K562 (cell line): ENCODE data around the gene ID2. TPM values are rescaled to one million over a fixed set of nuclear protein-coding genes. Genes with fewer than 3 reads are reported as not detected.

Experiments used
- ATAC-seq: fragments of 200-7000 bp; cut with Tn5 transposase; 3 replicates; pipeline ENCODE4 v1.9.1; 2020; ENCODE audit warnings: moderate library complexity
- BruUV-seq: library from RNA; stranded (reverse); fragments of 400-500 nt; replicated peaks from 2 replicates; lab custom pipeline; 2021; lab: Mats Ljungman, UMichigan
- CTCF ChIA-PET: fragments of 300-600 bp; formaldehyde crosslinking; extraction: SDS; loops from one replicate; lab custom pipeline; 2021; ENCODE audit warnings: low intra/inter-chr PET ratio; lab: Yijun Ruan, JAX
- POLR2A ChIA-PET: fragments of 300-600, 350-650 bp; sonication (Branson Sonifier 250); formaldehyde crosslinking; extraction: SDS; loops from one replicate; lab custom pipeline; 2021; ENCODE audit warnings: antibody characterized with exemption, inconsistent platforms; lab: Yijun Ruan, JAX
- DNase-seq, 4 experiments: peaks; one replicate each; pipeline versions ENCODE4 v3.0.0 to v3.0.0-alpha.2; 2011 to 2018; ENCODE audit warnings: low spot score in 3 of 4, mixed read lengths in 3 of 4; ENCODE audit errors: extremely low read depth in 1 of 4
- FAIRE-seq: peaks from 2 replicates; lab custom pipeline; 2011; peaks lifted over from hg19 to GRCh38; lab: Jason Lieb, UNC
- H2AFZ ChIP-seq: 2 replicates; pipeline ENCODE4 v1.6.0; 2011; ENCODE audit warnings: low read depth, low read length, control low read depth, inconsistent platforms
- H3K27ac ChIP-seq: fragments of 200-600 bp; 3 replicates; pipeline ENCODE4 v1.8.0; 2011; ENCODE audit warnings: low read depth, mild to moderate bottlenecking, control low read depth, inconsistent platforms, low read length, moderate library complexity, mixed read lengths; ENCODE audit errors: extremely low read depth
- H3K27me3 ChIP-seq, 2 experiments: fragments of 300-600 bp in 1 of 2; 2 replicates in 1 of 2; 3 replicates in 1 of 2; pipeline versions ENCODE4 v1.6.0 to v1.8.0; 2011; ENCODE audit warnings: inconsistent platforms in 2 of 2, low read length in 2 of 2, mild to moderate bottlenecking in 1 of 2, mixed read lengths in 1 of 2, moderate library complexity in 1 of 2; ENCODE audit not compliant: control insufficient read depth in 2 of 2, insufficient read depth in 2 of 2
- H3K36me3 ChIP-seq: fragments of 300-600 bp; 3 replicates; pipeline ENCODE4 v1.8.0; 2011; ENCODE audit warnings: mild to moderate bottlenecking, low read length, inconsistent platforms; ENCODE audit not compliant: control insufficient read depth, insufficient read depth
- H3K4me1 ChIP-seq, 2 experiments: fragments of 200-600 bp in 1 of 2; replicated peaks in 1 of 2; 2 replicates in 1 of 2; 3 replicates in 1 of 2; pipeline versions ENCODE4 v1.5.1 to v1.8.0; 2011; ENCODE audit warnings: inconsistent platforms in 2 of 2, low read length in 2 of 2, mild to moderate bottlenecking in 1 of 2, mixed read lengths in 1 of 2, moderate library complexity in 1 of 2; ENCODE audit not compliant: control insufficient read depth in 2 of 2, insufficient read depth in 2 of 2
- H3K4me2 ChIP-seq: 2 replicates; pipeline ENCODE4 v1.6.1; 2011; ENCODE audit warnings: low read length, control low read depth, inconsistent platforms, mixed read lengths; ENCODE audit not compliant: insufficient read depth
- H3K4me3 ChIP-seq: fragments of 200-600 bp; sonication (generic), shearing (Covaris generic); 2 replicates; pipeline ENCODE4 v1.5.1; 2016; ENCODE audit warnings: control low read depth, inconsistent platforms
- H3K79me2 ChIP-seq: fragments of 200-600 bp; 3 replicates; pipeline ENCODE4 v1.8.0; 2011; ENCODE audit warnings: low read length, inconsistent platforms; ENCODE audit not compliant: control insufficient read depth, insufficient read depth
- H3K9ac ChIP-seq, 2 experiments: 2 replicates each; pipeline versions ENCODE4 v1.6.0 to v1.6.1; 2011; ENCODE audit warnings: low read depth in 2 of 2, low read length in 2 of 2, control low read depth in 1 of 2, inconsistent platforms in 1 of 2, mild to moderate bottlenecking in 1 of 2, mixed read lengths in 1 of 2; ENCODE audit not compliant: insufficient read depth in 1 of 2
- H3K9me1 ChIP-seq: one replicate; pipeline ENCODE4 v1.6.0; 2011; ENCODE audit warnings: inconsistent platforms, mild to moderate bottlenecking, low read length, moderate library complexity; ENCODE audit not compliant: control insufficient read depth, insufficient read depth
- H3K9me3 ChIP-seq: replicated peaks from 2 replicates; pipeline ENCODE4 v1.5.1; 2011; ENCODE audit warnings: low read depth, low read length, inconsistent platforms; ENCODE audit not compliant: control insufficient read depth, insufficient read depth
- H4K20me1 ChIP-seq: replicated peaks from 2 replicates; pipeline ENCODE4 v1.6.1; 2011; ENCODE audit warnings: low read length, inconsistent platforms, mixed read lengths; ENCODE audit not compliant: control insufficient read depth, insufficient read depth
- BRCA1 ChIP-seq, 2 experiments: fragments of 450-650 bp in 1 of 2; sonication (generic) in 1 of 2; formaldehyde crosslinking in 1 of 2; IDR thresholded peaks; 2 replicates each; pipeline versions ENCODE4 v1.5.0 to v1.6.1; 2017 to 2020; ENCODE audit warnings: mild to moderate bottlenecking in 1 of 2, missing genetic modification reagents in 1 of 2
- C11orf30 ChIP-seq: fragments of 450-650 bp; IDR thresholded peaks from 2 replicates; pipeline ENCODE4 v1.6.1; 2016; ENCODE audit warnings: low read depth, mild to moderate bottlenecking
- CBX3 ChIP-seq, 2 experiments: IDR thresholded peaks; 1 replicate in 1 of 2; 2 replicates in 1 of 2; pipeline ENCODE4 v1.6.1; 2012; ENCODE audit warnings: inconsistent platforms in 2 of 2, low read length in 2 of 2, borderline replicate concordance in 1 of 2, control low read depth in 1 of 2
- IRF1 ChIP-seq: sonication (generic); formaldehyde crosslinking; IDR thresholded peaks from 2 replicates; pipeline ENCODE4 v1.8.0; 2022; ENCODE audit warnings: missing genetic modification reagents, mild to moderate bottlenecking, borderline replicate concordance
- PHB ChIP-seq: fragments of 250-450 bp; sonication (Bioruptor Pico); IDR thresholded peaks from 2 replicates; pipeline ENCODE4 v1.5.0; 2021
- SMARCE1 ChIP-seq: fragments of 450-650 bp; IDR thresholded peaks from 2 replicates; pipeline ENCODE4 v1.7.1; 2016; ENCODE audit warnings: mild to moderate bottlenecking
- TCFL5 ChIP-seq: fragments of 250-450 bp; sonication (Bioruptor Pico); conservative IDR thresholded peaks from 2 replicates; pipeline ENCODE4 v1.6.1; 2021; ENCODE audit warnings: mild to moderate bottlenecking, moderate library complexity, matching md5 sums
- TRIM24 ChIP-seq, 2 experiments: fragments of 450-650 bp; IDR thresholded peaks; 2 replicates each; pipeline ENCODE4 v1.6.1; 2016
- TRIM28 ChIP-seq: fragments of 450-650 bp; IDR thresholded peaks from 2 replicates; pipeline ENCODE4 v1.6.1; 2017
- ZNF12 ChIP-seq: sonication (generic); formaldehyde crosslinking; IDR thresholded peaks from 2 replicates; pipeline ENCODE4 v1.4.0; 2020; ENCODE audit warnings: mild to moderate bottlenecking, missing genetic modification reagents
- ZNF436 ChIP-seq: fragments of 250-450, 450-650 bp; sonication (Bioruptor Pico); formaldehyde crosslinking; IDR thresholded peaks from 2 replicates; pipeline ENCODE4 v1.7.0; 2020; ENCODE audit warnings: mild to moderate bottlenecking
- WGBS: fragments of 100-300 bp; shearing (Covaris generic); methylation state at CpG from one replicate; pipeline ENCODE4 v1.1.6; 2016; ENCODE audit warnings: low coverage, mixed read lengths; ENCODE audit not compliant: insufficient coverage; ENCODE audit errors: missing lambda C conversion rate; 5-methylcytosine and 5-hydroxymethylcytosine counted together
- in situ Hi-C: fragments of 300-500 bp; cut with MboI; formaldehyde crosslinking; loops from 4 replicates; pipeline ENCODE4 v1.15.0; 2018; ENCODE audit warnings: inconsistent platforms, mixed read lengths
- intact Hi-C: fragments of 100-400 bp; cut with micrococcal nuclease; formaldehyde crosslinking; loops from 2 replicates; pipeline ENCODE4 v1.14.2; 2022
- polyA plus RNA-seq, 8 experiments: library from polyadenylated mRNA; depleted of rRNA in 4 of 8; stranded (reverse) in 5 of 8; unstranded in 3 of 8; fragments of >200 nt; fragmentation: Nextera tagmentation in 2 of 8; fragmentation: Illumina TruSeq in 1 of 8; extraction: Ambion mirVana in 2 of 8; extraction: Trizol in 1 of 8; gene quantifications; 2 replicates each; pipeline versions ENCODE4 v1.2.1 to v1.2.3, GENCODE V29; 2011 to 2014; ENCODE audit warnings: inconsistent platforms in 1 of 8, missing spikeins in 1 of 8
- total RNA-seq, 7 experiments: library from RNA; depleted of rRNA in 6 of 7; stranded (reverse); fragments of >200 nt in 6 of 7; fragmentation: Illumina TruSeq in 2 of 7; extraction: Trizol in 2 of 7; gene quantifications; 2 replicates each; pipeline versions ENCODE4 v1.2.1 to v1.2.3, GENCODE V29; 2011 to 2021; ENCODE audit warnings: low replicate concordance in 1 of 7
- TF ChIP-seq, protein P1 (sequence below): fragments of 450-650 bp; IDR thresholded peaks from one replicate; pipeline ENCODE4 v1.6.1; 2018; ENCODE audit warnings: mild to moderate bottlenecking, moderate library complexity; ENCODE audit not compliant: partially characterized antibody
- TF ChIP-seq, protein P2 (sequence below): sonication (generic); formaldehyde crosslinking; IDR thresholded peaks from 2 replicates; pipeline ENCODE4 v1.8.0; 2022; ENCODE audit warnings: mild to moderate bottlenecking, missing genetic modification reagents, borderline replicate concordance
- TF ChIP-seq, protein P3 (sequence below): fragments of 450-650 bp; IDR thresholded peaks from 2 replicates; pipeline ENCODE4 v1.6.1; 2018; ENCODE audit warnings: mild to moderate bottlenecking, low read depth; ENCODE audit not compliant: partially characterized antibody

The ID2 gene
- total and polyA plus RNA-seq, 9 of the 15 experiments (the other 6 are each of a cell fraction or from before 2014, with no cell fraction given) = 8.0 to 35.7 (median 16.6) TPM

DNA sequence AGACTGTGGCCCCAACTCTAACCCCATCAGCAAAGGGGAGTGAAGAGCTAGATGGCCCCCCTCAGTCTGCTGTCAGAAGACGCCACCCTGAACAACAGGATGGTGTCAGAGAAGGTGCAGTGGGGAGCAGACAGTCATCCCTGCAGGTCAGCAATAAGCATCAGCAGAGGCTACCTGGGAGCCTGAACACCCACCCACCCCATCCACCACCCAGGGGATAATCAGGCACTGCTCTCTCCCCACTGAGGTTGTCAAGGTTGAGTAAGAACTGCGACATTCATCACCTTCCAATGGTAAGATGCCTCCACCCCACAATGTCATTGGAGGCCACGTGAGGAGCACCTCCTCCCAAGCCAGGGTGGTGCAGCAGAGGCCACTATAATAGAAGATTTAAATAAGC lies 8.5 kb upstream of the ID2 start (continued):
- TF ChIP-seq IRF1 (CRISPR knock-in tag) (no peak), C11orf30 (no peak), SMARCE1 (no peak), BRCA1 (IDR thresholded peaks at IDR 0.05) (no peak), BRCA1 (CRISPR knock-in tag; IDR thresholded peaks at IDR 0.05) (no peak), ZNF436 (CRISPR knock-in tag) (no peak), TCFL5 (no peak), PHB (no peak)
- TF ChIP-seq, protein P1, sequence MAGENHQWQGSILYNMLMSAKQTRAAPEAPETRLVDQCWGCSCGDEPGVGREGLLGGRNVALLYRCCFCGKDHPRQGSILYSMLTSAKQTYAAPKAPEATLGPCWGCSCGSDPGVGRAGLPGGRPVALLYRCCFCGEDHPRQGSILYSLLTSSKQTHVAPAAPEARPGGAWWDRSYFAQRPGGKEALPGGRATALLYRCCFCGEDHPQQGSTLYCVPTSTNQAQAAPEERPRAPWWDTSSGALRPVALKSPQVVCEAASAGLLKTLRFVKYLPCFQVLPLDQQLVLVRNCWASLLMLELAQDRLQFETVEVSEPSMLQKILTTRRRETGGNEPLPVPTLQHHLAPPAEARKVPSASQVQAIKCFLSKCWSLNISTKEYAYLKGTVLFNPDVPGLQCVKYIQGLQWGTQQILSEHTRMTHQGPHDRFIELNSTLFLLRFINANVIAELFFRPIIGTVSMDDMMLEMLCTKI = no peak

GRCh38 chr2:8674420-8675009 lies 7.3 kb upstream of the ID2 start:
- Histone ChIP-seq H3K27ac (no peak overlapping the region), H3K9me3 (no peaks in the 10 kb centered on the region; the same call in none of the 2 replicates), H3K27me3 (no peaks in the 10 kb centered on the region), H3K4me3 (no peak overlapping the region), H3K4me2 (no peak overlapping the region), H3K9me1 (no peaks in the 10 kb centered on the region), H3K9ac (no peak overlapping the region), H2AFZ (no peak overlapping the region), H3K4me1 (peaks cover 12 to 27% of the 10 kb centered on the region in 2 experiments; a peak in 4 of 5 replicates), H3K79me2 (0 out of 3 replicates have a peak, but pooled peaks cover 3% of the 10 kb centered on the region), H3K36me3 (no peaks in the 10 kb centered on the region), H4K20me1 (no peaks in the 10 kb centered on the region)
- POLR2A ChIA-PET = interaction anchor here (0.5 kb wide), 1 partner anchor 130 kb away, joined by 3 read pairs; no protein-coding TSS in a partner anchor
- in situ Hi-C loops (loop anchor here (25.0 kb wide), 2 partner anchors 662 to 1587 kb away; no protein-coding TSS in a partner anchor), intact Hi-C loops (loop anchor here (5.0 kb wide), 1 partner anchor 1782 kb away; no protein-coding TSS in a partner anchor)
- FAIRE-seq (no peak), DNase-seq (no peak), ATAC-seq (no peak)
- CTCF ChIA-PET = no interaction called here
- WGBS = 49% methylated on average over 8 of the region's 8 CpGs
- BruUV-seq = no TSS peak
- 0 out of 2 replicates have a peak, but pooled peaks have one; percentile 43 for TF ChIP-seq TRIM28
- peak; percentile 22 to 31; a peak in 2 of 4 replicates for TF ChIP-seq TRIM24 (IDR thresholded peaks at IDR 0.05)
- TF ChIP-seq ZNF12 (CRISPR knock-in tag) = peak; percentile 87; the same call in 1 of the 2 replicates
- TF ChIP-seq, protein P2, sequence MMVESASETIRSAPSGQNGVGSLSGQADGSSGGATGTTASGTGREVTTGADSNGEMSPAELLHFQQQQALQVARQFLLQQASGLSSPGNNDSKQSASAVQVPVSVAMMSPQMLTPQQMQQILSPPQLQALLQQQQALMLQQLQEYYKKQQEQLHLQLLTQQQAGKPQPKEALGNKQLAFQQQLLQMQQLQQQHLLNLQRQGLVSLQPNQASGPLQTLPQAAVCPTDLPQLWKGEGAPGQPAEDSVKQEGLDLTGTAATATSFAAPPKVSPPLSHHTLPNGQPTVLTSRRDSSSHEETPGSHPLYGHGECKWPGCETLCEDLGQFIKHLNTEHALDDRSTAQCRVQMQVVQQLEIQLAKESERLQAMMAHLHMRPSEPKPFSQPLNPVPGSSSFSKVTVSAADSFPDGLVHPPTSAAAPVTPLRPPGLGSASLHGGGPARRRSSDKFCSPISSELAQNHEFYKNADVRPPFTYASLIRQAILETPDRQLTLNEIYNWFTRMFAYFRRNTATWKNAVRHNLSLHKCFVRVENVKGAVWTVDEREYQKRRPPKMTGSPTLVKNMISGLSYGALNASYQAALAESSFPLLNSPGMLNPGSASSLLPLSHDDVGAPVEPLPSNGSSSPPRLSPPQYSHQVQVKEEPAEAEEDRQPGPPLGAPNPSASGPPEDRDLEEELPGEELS (CRISPR knock-in tag) = no peak
- TF ChIP-seq, protein P3, sequence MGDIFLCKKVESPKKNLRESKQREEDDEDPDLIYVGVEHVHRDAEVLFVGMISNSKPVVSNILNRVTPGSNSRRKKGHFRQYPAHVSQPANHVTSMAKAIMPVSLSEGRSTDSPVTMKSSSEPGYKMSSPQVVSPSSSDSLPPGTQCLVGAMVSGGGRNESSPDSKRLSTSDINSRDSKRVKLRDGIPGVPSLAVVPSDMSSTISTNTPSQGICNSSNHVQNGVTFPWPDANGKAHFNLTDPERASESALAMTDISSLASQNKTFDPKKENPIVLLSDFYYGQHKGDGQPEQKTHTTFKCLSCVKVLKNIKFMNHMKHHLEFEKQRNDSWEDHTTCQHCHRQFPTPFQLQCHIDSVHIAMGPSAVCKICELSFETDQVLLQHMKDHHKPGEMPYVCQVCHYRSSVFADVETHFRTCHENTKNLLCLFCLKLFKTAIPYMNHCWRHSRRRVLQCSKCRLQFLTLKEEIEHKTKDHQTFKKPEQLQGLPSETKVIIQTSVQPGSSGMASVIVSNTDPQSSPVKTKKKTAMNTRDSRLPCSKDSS = peak; percentile 42
- peak in 1 of 2 experiments; percentile 63; a peak in 1 of 3 replicates for TF ChIP-seq CBX3 (IDR thresholded peaks at IDR 0.05; ENCODE audit: borderline replicate concordance in 1 of 2, low read length in 2 of 2)
